HG03520 (cell line): Measurements from ENCODE around the gene GANAB.
"Not testable (repeated sequence)": the region's sequence is repeated elsewhere in the genome, so short reads cannot be mapped to it uniquely, and the experiment has no call there.

Source experiments
- ATAC-seq: cut with Tn5 transposase; IDR thresholded peaks from one replicate; pipeline ENCODE4 v1.9.1; 2021; ENCODE audit warnings: mild to moderate bottlenecking, moderate library complexity; ENCODE audit not compliant: unreplicated experiment

GANAB gene

GRCh38 chr11:62603072-62603408 is 43.4 kb downstream of the GANAB start:
- ATAC-seq, result no peak

GRCh38 chr11:62602141-62603071 is 44.0 kb downstream of the GANAB start:
- ATAC-seq, result no peak

DNA sequence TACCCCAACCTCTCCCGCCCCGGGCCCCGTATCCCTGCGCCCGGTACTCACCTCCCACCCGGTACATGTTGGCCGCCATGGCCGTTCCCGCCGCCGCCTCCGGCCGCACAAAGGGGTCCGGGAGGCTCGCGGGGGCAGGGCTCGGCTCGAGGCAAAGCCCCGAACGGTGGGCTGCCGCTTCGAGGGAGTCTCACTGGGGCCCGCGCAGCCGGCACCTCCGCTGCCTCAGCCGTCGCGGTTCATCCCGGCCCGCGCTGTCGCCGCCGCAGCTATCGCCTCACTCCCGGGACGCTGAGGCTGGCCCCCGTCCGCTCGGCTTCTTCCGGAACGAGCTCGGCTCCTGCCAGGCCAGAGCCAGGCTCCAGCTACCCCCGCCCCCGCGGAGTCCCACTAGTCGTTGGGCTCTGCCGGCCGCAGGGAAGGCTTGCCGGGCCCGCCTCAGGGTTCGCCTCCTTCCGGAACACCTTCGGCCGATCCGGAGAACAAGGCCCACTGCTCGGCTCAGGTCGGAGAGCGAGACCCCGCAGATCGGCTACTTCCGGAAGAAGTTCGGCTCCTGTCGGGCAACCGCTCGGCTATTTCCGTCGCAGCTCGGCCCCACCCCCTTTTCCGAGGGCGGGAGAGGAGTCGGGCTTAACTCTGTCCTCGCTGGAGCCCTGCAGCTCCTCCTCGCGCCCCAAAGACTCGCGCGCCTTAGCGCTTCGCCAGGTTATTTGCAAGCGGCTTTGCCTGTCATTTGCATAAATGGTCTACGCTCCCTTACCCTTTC is 44.9 kb downstream of the GANAB start, which contains the start of gene MTA2:
MTA2 (minus strand) TSS at position 494 of the 769 bp plus-strand sequence; CDS start at position 79, 415 bp downstream.
- ATAC-seq, result peak; percentile 65

- ATAC-seq, result no peak
Measured at GRCh38 chr11:62601122-62601371, 45.4 kb downstream of the GANAB start.

- no peak for ATAC-seq
Measured at GRCh38 chr11:62600367-62601121, 45.9 kb downstream of the GANAB start.

DNA sequence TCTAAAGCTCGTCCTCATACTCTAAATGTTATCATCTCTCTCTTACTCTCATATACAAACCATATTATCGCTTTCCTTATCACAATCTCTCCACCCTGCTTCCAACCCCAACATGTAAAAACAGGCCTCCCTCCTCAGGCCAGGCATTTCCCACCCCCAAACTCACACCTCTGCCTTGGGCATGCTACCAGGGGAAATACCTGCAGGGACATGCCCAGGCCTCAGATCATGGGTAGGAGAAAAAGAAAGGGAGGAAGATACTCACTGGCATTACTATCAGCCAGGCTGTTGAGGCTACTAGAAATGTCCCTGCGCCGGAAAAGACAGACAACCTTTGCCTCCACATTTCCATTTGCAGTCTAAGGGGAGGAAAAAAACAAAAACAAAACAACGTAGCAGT is 46.5 kb downstream of the GANAB start:
- ATAC-seq, result no peak

- ATAC-seq, result peak; percentile 37
Measured at GRCh38 chr11:62599069-62599696, 47.2 kb downstream of the GANAB start.

DNA sequence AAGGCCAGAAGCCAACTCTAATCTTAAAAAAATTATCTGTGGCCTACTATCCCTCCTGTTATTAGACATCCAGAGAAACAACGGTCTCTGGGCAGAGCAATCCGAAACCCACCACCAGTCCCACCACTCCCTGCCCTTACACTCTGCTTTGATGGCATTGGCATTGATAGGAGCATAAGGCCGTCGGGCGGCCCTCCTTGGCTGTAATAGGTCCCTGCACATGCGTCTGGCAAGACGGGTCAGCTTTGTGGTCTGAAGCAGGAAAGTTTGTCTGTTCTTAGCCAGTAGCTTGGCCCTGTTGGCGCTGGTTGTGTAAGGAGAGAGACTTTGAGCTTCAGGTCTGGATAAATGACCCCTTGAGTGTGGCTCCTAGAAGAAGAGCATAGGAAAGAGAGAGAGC is 51.3 kb downstream of the GANAB start:
- ATAC-seq, result no peak

GRCh38 chr11:62593434-62594044 is 52.9 kb downstream of the GANAB start:
- ATAC-seq, result no peak

DNA sequence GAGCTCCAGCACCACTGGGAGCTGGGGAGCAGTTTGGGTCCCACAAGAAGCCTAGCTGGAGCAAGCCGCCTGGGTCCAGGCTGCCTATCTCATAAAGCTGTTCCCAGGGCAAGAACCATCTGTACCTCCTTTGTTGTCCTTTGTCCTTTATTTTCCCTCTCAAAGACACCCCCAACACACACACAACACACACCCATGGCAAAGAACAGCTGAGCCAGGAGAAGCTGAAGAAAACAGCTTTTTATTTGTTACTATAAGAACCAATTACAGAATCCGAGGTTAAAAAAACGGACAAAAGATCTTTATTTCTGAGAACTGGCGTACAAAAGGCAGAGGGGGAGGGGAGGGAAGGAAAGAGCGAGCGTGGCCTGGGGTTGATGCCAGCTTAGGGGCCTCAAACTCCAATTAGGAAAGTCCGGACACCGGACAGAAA is 53.4 kb downstream of the GANAB start:
- no peak for ATAC-seq

- no peak for ATAC-seq
Measured at GRCh38 chr11:62592146-62592815, 54.1 kb downstream of the GANAB start.

DNA sequence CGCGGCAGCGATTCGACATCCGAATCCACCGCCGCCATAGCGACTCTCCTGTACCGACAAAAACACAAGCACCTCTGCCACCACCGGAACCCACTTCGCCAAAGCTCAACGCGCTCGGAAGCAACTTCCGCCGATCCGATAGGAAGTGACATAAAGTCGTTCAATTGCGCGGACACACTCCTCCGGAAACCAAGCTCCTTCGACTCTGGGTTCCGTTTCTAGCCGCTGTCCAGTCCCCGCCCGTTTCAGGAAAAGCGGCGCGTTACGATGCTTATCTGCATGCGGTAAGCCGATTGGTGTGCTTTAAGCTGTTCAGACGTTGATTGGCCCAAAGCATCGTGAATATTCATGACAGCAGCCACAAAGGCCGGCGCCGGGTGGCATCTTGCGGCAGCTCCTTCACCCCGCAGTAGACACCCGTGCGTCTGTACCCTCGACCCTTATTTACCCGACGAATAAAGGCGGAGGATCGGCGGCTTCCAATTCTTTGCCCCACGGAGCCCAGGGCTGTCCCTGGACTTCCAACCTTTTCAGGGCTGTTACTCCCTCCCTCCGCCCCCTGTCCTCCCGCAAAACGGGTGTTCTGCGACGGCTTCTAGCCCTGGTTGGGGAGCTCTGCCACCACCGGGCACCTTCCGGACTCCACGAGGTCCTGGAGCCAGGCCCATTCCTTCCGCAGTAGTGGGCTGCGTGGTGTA is 54.8 kb downstream of the GANAB start, which contains the start of gene TUT1:
TUT1 (minus strand) TSS at position 76 of the 698 bp plus-strand sequence; CDS start at position 38, 38 bp downstream.
- ATAC-seq, result peak; percentile 80

- no peak for ATAC-seq
Measured at GRCh38 chr11:62588966-62589637, 57.3 kb downstream of the GANAB start.

DNA sequence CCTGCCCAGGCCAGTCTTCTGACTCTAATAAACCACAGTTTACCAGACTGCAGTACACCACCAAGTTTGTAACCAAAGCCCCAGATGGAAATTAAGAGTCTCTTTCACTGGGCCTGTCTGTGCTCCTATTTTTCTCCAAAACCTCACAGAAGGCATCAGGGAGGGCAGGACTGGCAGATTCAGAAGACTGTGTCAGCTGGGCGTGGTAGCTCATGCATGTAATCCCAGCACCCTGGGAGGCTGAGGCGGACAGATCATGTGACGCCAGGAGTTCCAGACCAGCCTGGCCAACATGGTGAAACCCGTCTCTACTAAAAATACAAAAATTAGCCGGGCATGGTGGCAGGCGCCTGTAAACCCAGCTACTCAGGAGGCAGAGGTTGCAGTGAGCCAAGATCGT is 61.1 kb downstream of the GANAB start:
- ATAC-seq, result not testable (repeated sequence)

GRCh38 chr11:62581735-62582134 is 64.7 kb downstream of the GANAB start:
- not testable (repeated sequence) for ATAC-seq

DNA sequence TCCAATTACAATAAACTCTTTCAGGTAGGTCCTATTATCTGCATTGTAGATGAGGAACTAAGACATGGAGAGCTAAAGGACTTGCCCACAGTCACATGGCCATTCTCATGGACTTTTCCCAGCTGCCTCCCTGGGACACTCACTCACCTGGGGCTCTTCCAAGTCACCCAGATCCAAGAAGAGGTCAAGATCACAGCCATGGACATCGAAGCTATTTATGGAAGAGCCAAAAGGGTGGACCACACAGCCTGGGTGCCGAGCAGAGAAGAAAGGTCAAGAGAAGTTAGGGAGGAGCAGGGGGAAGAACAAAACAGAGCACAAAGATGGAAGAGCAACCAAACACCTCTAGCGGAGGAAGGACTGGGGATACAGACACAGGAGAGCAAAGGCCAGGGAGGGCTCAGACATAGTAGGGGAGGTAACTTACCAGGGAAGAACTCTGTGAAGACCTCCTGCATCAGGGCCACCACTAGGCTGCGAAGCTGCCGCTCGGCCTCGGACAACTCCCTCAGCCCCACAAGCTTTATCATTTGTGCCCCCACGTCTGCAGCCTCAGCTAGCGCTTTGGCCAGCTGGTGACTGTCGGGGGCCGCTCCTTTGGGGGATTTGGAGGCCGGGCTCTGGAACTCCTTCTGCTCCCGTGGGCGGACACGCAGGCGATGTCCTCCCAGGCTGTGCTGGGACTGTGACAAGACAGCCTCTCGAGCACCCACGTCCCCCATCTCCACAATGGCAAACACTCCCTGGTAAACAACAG is 65.3 kb downstream of the GANAB start:
- ATAC-seq, result no peak

DNA sequence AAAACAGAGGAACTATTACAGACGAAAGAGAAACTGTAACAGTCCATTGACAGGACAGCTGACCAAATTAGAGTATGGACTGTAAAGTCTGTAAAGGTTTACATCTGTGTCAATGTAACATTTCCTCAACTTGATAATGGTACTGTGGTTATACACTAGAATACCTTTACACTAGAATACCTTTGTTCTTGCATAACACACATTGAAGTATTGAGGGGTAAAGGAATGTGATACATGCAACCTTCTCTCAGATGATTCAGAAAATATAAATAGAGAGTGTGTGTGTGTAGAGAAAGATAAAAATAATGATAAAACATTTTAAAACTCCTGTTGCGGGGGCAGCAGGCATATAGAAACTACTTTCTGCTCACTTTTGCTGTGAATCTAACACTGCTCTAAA is 67.2 kb downstream of the GANAB start:
- no peak for ATAC-seq

DNA sequence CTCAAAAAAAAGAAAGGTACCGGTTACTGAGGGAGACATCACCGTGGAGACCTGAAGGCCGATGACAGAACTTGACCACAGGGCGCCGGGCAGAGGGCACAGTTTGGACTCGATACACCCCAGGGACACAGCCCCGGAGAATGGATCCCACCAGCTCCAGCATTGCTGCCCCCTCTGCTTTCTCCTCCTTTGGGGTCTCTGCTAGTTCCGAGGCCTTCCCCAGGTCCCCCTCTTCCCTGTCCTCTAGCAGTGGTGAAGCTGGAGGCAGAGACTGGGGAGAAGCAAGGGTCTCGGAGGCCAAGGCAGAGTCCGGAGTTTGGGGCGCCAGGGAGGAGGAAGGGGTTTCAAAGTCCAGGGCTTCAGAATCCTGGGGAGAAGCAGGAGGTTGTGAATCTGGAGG is 67.9 kb downstream of the GANAB start:
- no peak for ATAC-seq
